ENCODE results near the gene BLNK.

Gene BLNK

GRCh38 chr10:96271016-96271815, at the start of gene BLNK:
BLNK (minus strand) TSS chr10:96271569; CDS start chr10:96271398, 171 bp downstream.
- DNase-seq (ENCODE audit: low read depth, low spot score): no peak

- no peak for DNase-seq (ENCODE audit: low read depth, low spot score)
Measured at GRCh38 chr10:96319754-96320474, 48.5 kb upstream of the BLNK start.

- DNase-seq (ENCODE audit: low read depth, low spot score): no peak
Measured at GRCh38 chr10:96317067-96317833, 45.9 kb upstream of the BLNK start.

- DNase-seq (ENCODE audit: low read depth, low spot score): no peak
Measured at GRCh38 chr10:96313344-96313743, 42.0 kb upstream of the BLNK start.

GRCh38 chr10:96311180-96311715, 39.9 kb upstream of the BLNK start:
- peak; percentile 35 for DNase-seq (ENCODE audit: low read depth, low spot score)

GRCh38 chr10:96310321-96310669, 38.9 kb upstream of the BLNK start:
- peak; percentile 71 for DNase-seq (ENCODE audit: low read depth, low spot score)

- DNase-seq (ENCODE audit: low read depth, low spot score): peak; percentile 97
Measured at GRCh38 chr10:96309628-96310320, 38.4 kb upstream of the BLNK start.

- peak; percentile 61 for DNase-seq (ENCODE audit: low read depth, low spot score)
Measured at GRCh38 chr10:96308854-96309253, 37.5 kb upstream of the BLNK start.

GRCh38 chr10:96306516-96306915, 35.1 kb upstream of the BLNK start:
- no peak for DNase-seq (ENCODE audit: low read depth, low spot score)

- no peak for DNase-seq (ENCODE audit: low read depth, low spot score)
Measured at GRCh38 chr10:96305019-96305418, 33.6 kb upstream of the BLNK start.

- DNase-seq (ENCODE audit: low read depth, low spot score): no peak
Measured at GRCh38 chr10:96304230-96304629, 32.9 kb upstream of the BLNK start, which contains the start of gene DNTT. DNTT (plus strand) TSS chr10:96304434; CDS start chr10:96304498, 64 bp downstream.

GRCh38 chr10:96301616-96302015, 30.2 kb upstream of the BLNK start:
- DNase-seq (ENCODE audit: low read depth, low spot score): no peak

- no peak for DNase-seq (ENCODE audit: low read depth, low spot score)
Measured at GRCh38 chr10:96299383-96299782, 28.0 kb upstream of the BLNK start.

- DNase-seq (ENCODE audit: low read depth, low spot score): no peak
Measured at GRCh38 chr10:96298362-96298761, 27.0 kb upstream of the BLNK start.

- no peak for DNase-seq (ENCODE audit: low read depth, low spot score)
Measured at GRCh38 chr10:96297486-96297885, 26.1 kb upstream of the BLNK start.

- DNase-seq (ENCODE audit: low read depth, low spot score): no peak
Measured at GRCh38 chr10:96295475-96295874, 24.1 kb upstream of the BLNK start.

GRCh38 chr10:96292971-96293920, 21.9 kb upstream of the BLNK start:
- peak; percentile 27 for DNase-seq (ENCODE audit: low read depth, low spot score)

- DNase-seq (ENCODE audit: low read depth, low spot score): no peak
Measured at GRCh38 chr10:96290368-96291133, 19.2 kb upstream of the BLNK start.

GRCh38 chr10:96289218-96289910, 18.0 kb upstream of the BLNK start:
- DNase-seq (ENCODE audit: low read depth, low spot score): peak; percentile 26
